HCT116 (cell line): Measurements from ENCODE around the gene ZNF311. TPM values are rescaled to one million over a fixed set of nuclear protein-coding genes. Genes with fewer than 3 reads are reported as not detected.
"Not testable (repeated sequence)": the region's sequence is repeated elsewhere in the genome, so short reads cannot be mapped to it uniquely, and the experiment has no call there.

Source experiments
- ATAC-seq: fragments of 200-7000 bp; cut with Tn5 transposase; 2 replicates; pipeline ENCODE4 v1.9.1; 2020; ENCODE audit warnings: mild to moderate bottlenecking, moderate library complexity
- BruUV-seq: library from RNA; stranded (reverse); fragments of 400-500 nt; replicated peaks from 2 replicates; lab custom pipeline; 2021; lab: Mats Ljungman, UMichigan
- CTCF ChIA-PET: fragments of 300-600 bp; sonication (Branson Sonifier 250); formaldehyde crosslinking; loops from one replicate; lab custom pipeline; 2021; ENCODE audit warnings: antibody characterized with exemption; lab: Charles Lee
- POLR2A ChIA-PET: fragments of 300-600, 350-600 bp; sonication (Branson Sonifier 250); formaldehyde crosslinking; loops from one replicate; lab custom pipeline; 2021; ENCODE audit warnings: antibody characterized with exemption; lab: Charles Lee
- RAD21 ChIA-PET, 2 experiments: fragments of 300-600 bp; sonication (Branson Sonifier 250); formaldehyde crosslinking; loops; one replicate each; lab custom pipeline; 2023; ENCODE audit warnings: low total read pairs in 2 of 2; ENCODE audit not compliant: uncharacterized antibody in 2 of 2, unreplicated experiment in 2 of 2, low non-redundant PET in 1 of 2; lab: Charles Lee
- DNase-seq: peaks from one replicate; pipeline ENCODE4 v3.0.0-alpha.2; 2010; ENCODE audit warnings: low read depth, low spot score
- H2AFZ ChIP-seq: fragments of 200-600 bp; shearing (Covaris generic), sonication (generic); 2 replicates; pipeline ENCODE4 v1.6.1; 2017; ENCODE audit warnings: low read depth, mixed run types, mixed read lengths, antibody characterized with exemption, low read length; ENCODE audit not compliant: poor library complexity, severe bottlenecking
- H3K27ac ChIP-seq: 2 replicates; pipeline ENCODE4 v1.5.1; 2012; ENCODE audit warnings: low read depth, low read length
- H3K27me3 ChIP-seq: fragments of 200-600 bp; sonication (generic); 2 replicates; pipeline ENCODE4 v1.6.1; 2016; ENCODE audit warnings: mixed run types, low read length, mixed read lengths; ENCODE audit not compliant: insufficient read depth
- H3K36me3 ChIP-seq, 2 experiments: fragments of 200-500 bp in 1 of 2; fragments of 200-600 bp in 1 of 2; sonication (Bioruptor generic) in 1 of 2; sonication (generic) in 1 of 2; 2 replicates each; pipeline versions ENCODE4 v1.5.1 to v1.6.1; 2014 to 2016; ENCODE audit warnings: low read length in 2 of 2, inconsistent platforms in 1 of 2, mixed read lengths in 1 of 2, mixed run types in 1 of 2; ENCODE audit not compliant: insufficient read depth in 2 of 2, control insufficient read depth in 1 of 2
- H3K4me1 ChIP-seq, 2 experiments: fragments of 200-600 bp in 1 of 2; sonication (generic) in 1 of 2; 2 replicates each; pipeline versions ENCODE4 v1.5.1 to v1.6.1; 2012 to 2017; ENCODE audit warnings: low read length in 2 of 2, inconsistent platforms in 1 of 2, mild to moderate bottlenecking in 1 of 2, mixed read lengths in 1 of 2, mixed run types in 1 of 2, moderate library complexity in 1 of 2; ENCODE audit not compliant: insufficient read depth in 2 of 2, control insufficient read depth in 1 of 2
- H3K4me2 ChIP-seq: fragments of 200-600 bp; sonication (generic); 2 replicates; pipeline ENCODE4 v1.6.1; 2017; ENCODE audit warnings: mixed run types, low read length, mixed read lengths
- H3K4me3 ChIP-seq, 2 experiments: fragments of 200-600 bp in 1 of 2; sonication (generic) in 1 of 2; replicated peaks in 1 of 2; 2 replicates each; pipeline ENCODE4 v1.5.1; 2011 to 2016; ENCODE audit warnings: low read length in 2 of 2, control low read depth in 1 of 2, low read depth in 1 of 2, mild to moderate bottlenecking in 1 of 2, mixed read lengths in 1 of 2, mixed run types in 1 of 2
- H3K79me2 ChIP-seq: fragments of 200-600 bp; sonication (generic); 2 replicates; pipeline ENCODE4 v1.6.1; 2017; ENCODE audit warnings: mild to moderate bottlenecking, mixed run types, low read length, moderate library complexity, mixed read lengths; ENCODE audit not compliant: insufficient read depth
- H3K9ac ChIP-seq: fragments of 200-600 bp; sonication (generic); 2 replicates; pipeline ENCODE4 v1.6.1; 2016; ENCODE audit warnings: low read length, mixed read lengths
- H3K9me2 ChIP-seq: fragments of 200-600 bp; sonication (generic), shearing (Covaris generic); 2 replicates; pipeline ENCODE4 v1.6.1; 2017; ENCODE audit warnings: mixed run types, mild to moderate bottlenecking, moderate library complexity; ENCODE audit not compliant: insufficient read depth
- H3K9me3 ChIP-seq, 2 experiments: fragments of 200-500 bp in 1 of 2; fragments of 200-600 bp in 1 of 2; sonication (Bioruptor generic) in 1 of 2; sonication (generic) in 1 of 2; 2 replicates each; pipeline ENCODE4 v1.6.1; 2014 to 2017; ENCODE audit warnings: low read length in 2 of 2, mixed read lengths in 2 of 2, inconsistent platforms in 1 of 2, low read depth in 1 of 2, mild to moderate bottlenecking in 1 of 2, mixed run types in 1 of 2, moderate library complexity in 1 of 2; ENCODE audit not compliant: control insufficient read depth in 1 of 2, insufficient read depth in 1 of 2
- H4K20me1 ChIP-seq: fragments of 200-600 bp; sonication (generic), shearing (Covaris generic); 2 replicates; pipeline ENCODE4 v1.6.1; 2017; ENCODE audit warnings: mixed run types, mild to moderate bottlenecking, moderate library complexity; ENCODE audit not compliant: insufficient read depth
- ATF3 ChIP-seq: IDR thresholded peaks from 2 replicates; pipeline ENCODE4 v1.6.1; 2012
- EZH2 ChIP-seq: fragments of 200-600 bp; sonication (generic); IDR thresholded peaks from 2 replicates; pipeline ENCODE4 v1.6.1; 2017; ENCODE audit warnings: antibody characterized with exemption, mixed run types
- EZH2phosphoT487 ChIP-seq: fragments of 200-600 bp; IDR thresholded peaks from 2 replicates; pipeline ENCODE4 v1.6.1; 2018; ENCODE audit warnings: antibody characterized with exemption, borderline replicate concordance
- SRF ChIP-seq: IDR thresholded peaks from 2 replicates; pipeline ENCODE4 v1.6.1; 2012; ENCODE audit warnings: low read depth
- YY1 ChIP-seq: IDR thresholded peaks from 2 replicates; pipeline ENCODE4 v1.6.1; 2011; ENCODE audit warnings: low read length, low read depth, moderate library complexity, mild to moderate bottlenecking; ENCODE audit not compliant: insufficient replicate concordance; ENCODE audit errors: extremely low read depth
- intact Hi-C: fragments of 100-400 bp; cut with micrococcal nuclease; formaldehyde crosslinking; loops from 2 replicates; pipeline ENCODE4 v1.10.0; 2022
- total RNA-seq: library from RNA; stranded (reverse); gene quantifications from one replicate; pipeline ENCODE4 v1.2.1, GENCODE V29; 2021; ENCODE audit not compliant: unreplicated experiment
- TF ChIP-seq, protein P1 (sequence below): IDR thresholded peaks from 2 replicates; pipeline ENCODE4 v1.6.1; 2012

Gene ZNF311
- total RNA-seq, 1 experiment from 2014 or later: not detected

DNA sequence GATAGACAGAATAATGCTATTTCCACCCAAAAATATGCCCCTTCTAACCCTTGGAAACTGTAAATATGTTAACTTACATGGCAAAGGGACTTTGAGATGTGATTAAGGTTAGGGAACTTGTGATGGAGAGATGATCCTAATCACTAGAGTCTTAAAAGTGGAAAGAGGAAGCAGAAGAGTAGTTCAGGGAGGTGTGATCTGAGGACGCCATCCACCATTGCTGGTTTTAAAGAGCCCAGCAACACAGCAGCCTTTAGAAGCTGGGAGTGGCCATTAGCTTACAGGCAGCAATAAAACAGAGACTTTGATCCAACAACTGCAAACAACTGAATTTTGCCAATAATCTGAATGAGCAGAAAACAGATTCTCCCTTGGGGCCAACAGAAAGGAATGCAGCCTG lies 30.6 kb downstream of the ZNF311 start:
- H3K9me3 ChIP-seq: no peaks in the 10 kb centered on the region
- H3K9ac ChIP-seq: no peak overlapping the region
- TF ChIP-seq, protein P1, sequence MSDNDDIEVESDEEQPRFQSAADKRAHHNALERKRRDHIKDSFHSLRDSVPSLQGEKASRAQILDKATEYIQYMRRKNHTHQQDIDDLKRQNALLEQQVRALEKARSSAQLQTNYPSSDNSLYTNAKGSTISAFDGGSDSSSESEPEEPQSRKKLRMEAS: no peak
- TF ChIP-seq EZH2 (no peak), YY1 (no peak), SRF (no peak), ATF3 (no peak), EZH2phosphoT487 (no peak)
- H3K4me2 ChIP-seq: no peak overlapping the region
- H3K9me2 ChIP-seq: no peaks in the 10 kb centered on the region
- no TSS peak for BruUV-seq
- peak overlapping the region; percentile 7 for H2AFZ ChIP-seq
- H3K27ac ChIP-seq: no peak overlapping the region
- intact Hi-C loops: no loop called here
- ChIA-PET POLR2A (no interaction called here), RAD21 (no interaction called here), CTCF (no interaction called here)
- no peaks in the 10 kb centered on the region for H4K20me1 ChIP-seq
- no peaks in the 10 kb centered on the region for H3K27me3 ChIP-seq
- H3K4me1 ChIP-seq: peaks cover 5 to 9% of the 10 kb centered on the region in 2 experiments; a peak in 2 of 4 replicates
- H3K79me2 ChIP-seq: no peaks in the 10 kb centered on the region
- DNase-seq (no peak), ATAC-seq (no peak)
- H3K4me3 ChIP-seq: no peak overlapping the region
- H3K36me3 ChIP-seq: no peaks in the 10 kb centered on the region

DNA sequence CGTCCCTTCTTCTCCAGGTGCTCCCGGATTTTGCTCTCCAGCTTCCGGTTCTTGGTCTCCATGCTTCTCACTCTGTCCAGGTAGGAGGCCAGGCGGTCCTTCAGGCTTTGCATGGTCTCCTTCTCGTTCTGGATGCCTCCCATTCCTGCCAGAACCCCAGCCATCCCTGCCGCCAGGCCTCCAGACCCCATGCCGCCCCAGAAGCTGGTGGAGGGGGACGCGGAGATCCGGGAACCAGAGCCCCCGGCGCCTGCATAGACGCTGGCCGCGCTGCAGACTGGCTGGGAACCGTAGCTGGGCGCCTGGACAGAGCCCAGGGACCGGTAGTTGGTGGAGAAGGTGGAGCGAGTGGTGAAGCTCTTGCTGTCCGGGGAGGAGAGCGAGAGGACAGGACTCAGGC lies 35.1 kb downstream of the ZNF311 start:
- H3K36me3 ChIP-seq, CTCF ChIA-PET, POLR2A ChIA-PET, H3K4me3 ChIP-seq, intact Hi-C loops, DNase-seq, H2AFZ ChIP-seq, H3K9me3 ChIP-seq, BruUV-seq, H3K4me1 ChIP-seq, H3K79me2 ChIP-seq, H3K9ac ChIP-seq, H3K4me2 ChIP-seq, H3K9me2 ChIP-seq, H4K20me1 ChIP-seq, H3K27me3 ChIP-seq, RAD21 ChIA-PET, ATAC-seq, H3K27ac ChIP-seq: not testable (repeated sequence)
